Keratinocyte (primary cell): Measurements from ENCODE around the gene ZNF184.

ENCODE experiments used
- CTCF ChIP-seq, 3 experiments: IDR thresholded peaks in 1 of 3; conservative IDR thresholded peaks in 1 of 3; optimal IDR thresholded peaks in 1 of 3; 2 replicates in 2 of 3; 3 replicates in 1 of 3; pipeline versions ENCODE3 to v1.5.1; 2011; ENCODE audit warnings: low read length in 3 of 3, mild to moderate bottlenecking in 3 of 3, moderate library complexity in 2 of 3, control low read depth in 1 of 3, inconsistent platforms in 1 of 3; ENCODE audit not compliant: insufficient read depth in 2 of 3; ENCODE audit errors: extremely low read depth in 1 of 3
- EZH2 ChIP-seq: IDR thresholded peaks from one replicate; pipeline ENCODE4 v1.6.1; 2012; ENCODE audit warnings: inconsistent platforms, mild to moderate bottlenecking, low read length, moderate library complexity

- TF ChIP-seq CTCF (optimal IDR thresholded peaks at IDR 0.05 in 1 of 3, IDR thresholded peaks at IDR 0.05 in 1 of 3, conservative IDR thresholded peaks at IDR 0.05 in 1 of 3; ENCODE audit: extremely low read depth in 1 of 3, insufficient read depth in 2 of 3, low read length in 3 of 3) (no peak), EZH2 (no peak)
These were observed 706 bp downstream of the ZNF184 start for GRCh38 chr6:27472182-27472616.
